HepG2 (cell line): ENCODE data around the gene FXYD5. TPM values are rescaled to one million over a fixed set of nuclear protein-coding genes. Genes with fewer than 3 reads are reported as not detected.
A peak's percentile ranks its signal among the peaks of the same experiment; 100 is the strongest.

Source experiments
- EP300 ChIP-seq, 3 experiments: sonication (generic) in 1 of 3; formaldehyde crosslinking in 1 of 3; IDR thresholded peaks; 2 replicates each; pipeline versions ENCODE4 v1.5.1 to v1.6.1; 2011 to 2020; ENCODE audit warnings: low read depth in 2 of 3, low read length in 2 of 3, borderline replicate concordance in 1 of 3, improper control_type of control experiment in 1 of 3, mild to moderate bottlenecking in 1 of 3, missing genetic modification reagents in 1 of 3, moderate library complexity in 1 of 3
- FOXA3 ChIP-seq: IDR thresholded peaks from 2 replicates; pipeline ENCODE4 v1.6.1; 2016; ENCODE audit warnings: missing genetic modification reagents, missing compliant biosample characterization
- MIER2 ChIP-seq: IDR thresholded peaks from 2 replicates; pipeline ENCODE4 v1.6.1; 2016; ENCODE audit warnings: missing biosample characterization, missing genetic modification reagents
- MYNN ChIP-seq: sonication (generic); formaldehyde crosslinking; IDR thresholded peaks from 2 replicates; pipeline ENCODE4 v1.4.0; 2020; ENCODE audit warnings: mild to moderate bottlenecking, low read depth, missing genetic modification reagents
- NR2F2 ChIP-seq: IDR thresholded peaks from 2 replicates; pipeline ENCODE4 v1.6.1; 2012; ENCODE audit warnings: low read depth, inconsistent platforms, borderline replicate concordance
- RAD21 ChIP-seq: fragments of 450-650 bp; formaldehyde crosslinking; IDR thresholded peaks from 2 replicates; pipeline ENCODE4 v1.5.0; 2020; ENCODE audit warnings: mild to moderate bottlenecking
- RNF2 ChIP-seq: fragments of 450-650 bp; conservative IDR thresholded peaks from 2 replicates; pipeline ENCODE4 v1.6.1; 2016; ENCODE audit warnings: low read depth
- ZNF343 ChIP-seq: sonication (generic); formaldehyde crosslinking; IDR thresholded peaks from 2 replicates; pipeline ENCODE4 v1.4.0; 2020; ENCODE audit warnings: mild to moderate bottlenecking, missing genetic modification reagents
- ZNF501 ChIP-seq: sonication (generic); formaldehyde crosslinking; IDR thresholded peaks from 2 replicates; pipeline ENCODE4 v1.5.1; 2020; ENCODE audit warnings: mild to moderate bottlenecking, moderate library complexity, missing genetic modification reagents
- ZNF709 ChIP-seq: sonication (generic); formaldehyde crosslinking; IDR thresholded peaks from 2 replicates; pipeline ENCODE4 v1.5.0; 2020; ENCODE audit warnings: mild to moderate bottlenecking, missing genetic modification reagents
- polyA plus RNA-seq, 8 experiments: library from polyadenylated mRNA; depleted of rRNA in 3 of 8; stranded (reverse) in 7 of 8; unstranded in 1 of 8; fragments of >200 nt; fragmentation: Illumina TruSeq in 4 of 8; extraction: Trizol in 4 of 8; gene quantifications; 2 replicates each; pipeline versions ENCODE4 v1.2.1 to v1.2.3, GENCODE V29; 2011 to 2016; ENCODE audit warnings: low read depth in 4 of 8, missing spikeins in 1 of 8, mixed read lengths in 1 of 8; ENCODE audit not compliant: insufficient read depth in 1 of 8
- total RNA-seq, 5 experiments: library from RNA; depleted of rRNA; stranded (reverse); fragments of >200 nt; fragmentation: Illumina TruSeq; extraction: Trizol; gene quantifications; 2 replicates each; pipeline ENCODE4 v1.2.3, GENCODE V29; 2016; ENCODE audit warnings: low read depth in 1 of 5
- TF ChIP-seq, protein P1 (sequence below), 2 experiments: fragments of 450-650 bp in 1 of 2; sonication (generic) in 1 of 2; formaldehyde crosslinking in 1 of 2; IDR thresholded peaks; 2 replicates each; pipeline versions ENCODE4 v1.6.1 to v1.8.0; 2016 to 2022; ENCODE audit warnings: antibody characterized with exemption in 1 of 2, mild to moderate bottlenecking in 1 of 2, missing genetic modification reagents in 1 of 2
- TF ChIP-seq, protein P2 (sequence below): sonication (generic); formaldehyde crosslinking; IDR thresholded peaks from 2 replicates; pipeline ENCODE4 v1.4.0; 2020; ENCODE audit warnings: missing genetic modification reagents
- TF ChIP-seq, protein P3 (sequence below): sonication (generic); formaldehyde crosslinking; conservative IDR thresholded peaks from 2 replicates; pipeline ENCODE4 v1.4.0; 2020; ENCODE audit warnings: missing genetic modification reagents

FXYD5 gene
- total and polyA plus RNA-seq, 2 of the 13 experiments (the other 11 are each of a cell fraction or from before 2014, with no cell fraction given): 0.65 TPM; not detected in 1

DNA sequence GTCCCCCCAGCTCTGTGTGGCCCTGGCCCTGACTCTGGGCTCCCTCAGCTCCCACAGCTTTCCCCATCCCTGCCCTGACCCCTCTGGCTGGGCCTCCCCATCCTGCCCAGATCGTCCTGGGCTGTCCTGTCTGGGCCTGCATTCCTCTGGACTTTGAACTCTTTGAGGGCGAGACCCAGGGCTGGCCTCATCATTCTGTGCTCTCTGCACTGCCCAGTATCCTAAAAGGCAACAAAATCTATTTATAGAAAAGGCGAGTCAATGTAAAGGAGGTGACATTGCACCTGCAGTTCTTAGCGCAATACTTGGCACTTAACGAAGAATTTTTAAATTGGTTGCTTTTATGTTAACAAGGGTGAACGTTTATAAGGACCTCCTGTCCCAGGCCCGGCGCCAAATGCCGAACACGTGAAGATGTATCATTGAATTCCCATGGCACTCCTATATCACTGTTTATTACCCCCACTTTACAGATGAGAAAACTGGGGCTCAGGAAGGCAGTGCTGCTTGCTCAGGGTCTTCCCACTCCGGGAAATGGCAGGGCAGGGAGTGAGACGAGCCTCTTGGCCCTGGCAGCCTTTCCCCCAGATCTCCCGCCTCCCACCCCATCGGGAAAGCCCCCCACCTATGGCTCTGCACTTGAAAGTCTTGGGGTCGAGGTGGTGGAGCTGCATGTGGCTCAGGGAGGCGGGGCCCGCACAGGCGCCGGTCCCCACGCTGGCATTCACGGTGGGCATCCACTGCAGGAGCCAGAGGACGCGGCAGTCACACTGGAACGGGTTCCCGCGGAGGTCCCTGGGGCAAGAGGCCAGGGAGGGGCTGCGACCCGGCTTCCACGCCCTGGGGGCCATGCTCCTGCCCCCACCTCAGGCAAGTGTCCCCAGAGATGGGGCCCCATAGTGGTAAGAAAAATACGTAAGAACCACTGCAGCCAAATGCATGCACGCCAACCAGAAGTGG, 23.5 kb upstream of the FXYD5 start (continued):
- TF ChIP-seq, protein P1, sequence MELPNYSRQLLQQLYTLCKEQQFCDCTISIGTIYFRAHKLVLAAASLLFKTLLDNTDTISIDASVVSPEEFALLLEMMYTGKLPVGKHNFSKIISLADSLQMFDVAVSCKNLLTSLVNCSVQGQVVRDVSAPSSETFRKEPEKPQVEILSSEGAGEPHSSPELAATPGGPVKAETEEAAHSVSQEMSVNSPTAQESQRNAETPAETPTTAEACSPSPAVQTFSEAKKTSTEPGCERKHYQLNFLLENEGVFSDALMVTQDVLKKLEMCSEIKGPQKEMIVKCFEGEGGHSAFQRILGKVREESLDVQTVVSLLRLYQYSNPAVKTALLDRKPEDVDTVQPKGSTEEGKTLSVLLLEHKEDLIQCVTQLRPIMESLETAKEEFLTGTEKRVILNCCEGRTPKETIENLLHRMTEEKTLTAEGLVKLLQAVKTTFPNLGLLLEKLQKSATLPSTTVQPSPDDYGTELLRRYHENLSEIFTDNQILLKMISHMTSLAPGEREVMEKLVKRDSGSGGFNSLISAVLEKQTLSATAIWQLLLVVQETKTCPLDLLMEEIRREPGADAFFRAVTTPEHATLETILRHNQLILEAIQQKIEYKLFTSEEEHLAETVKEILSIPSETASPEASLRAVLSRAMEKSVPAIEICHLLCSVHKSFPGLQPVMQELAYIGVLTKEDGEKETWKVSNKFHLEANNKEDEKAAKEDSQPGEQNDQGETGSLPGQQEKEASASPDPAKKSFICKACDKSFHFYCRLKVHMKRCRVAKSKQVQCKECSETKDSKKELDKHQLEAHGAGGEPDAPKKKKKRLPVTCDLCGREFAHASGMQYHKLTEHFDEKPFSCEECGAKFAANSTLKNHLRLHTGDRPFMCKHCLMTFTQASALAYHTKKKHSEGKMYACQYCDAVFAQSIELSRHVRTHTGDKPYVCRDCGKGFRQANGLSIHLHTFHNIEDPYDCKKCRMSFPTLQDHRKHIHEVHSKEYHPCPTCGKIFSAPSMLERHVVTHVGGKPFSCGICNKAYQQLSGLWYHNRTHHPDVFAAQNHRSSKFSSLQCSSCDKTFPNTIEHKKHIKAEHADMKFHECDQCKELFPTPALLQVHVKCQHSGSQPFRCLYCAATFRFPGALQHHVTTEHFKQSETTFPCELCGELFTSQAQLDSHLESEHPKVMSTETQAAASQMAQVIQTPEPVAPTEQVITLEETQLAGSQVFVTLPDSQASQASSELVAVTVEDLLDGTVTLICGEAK (IDR thresholded peaks at IDR 0.05): no peak
- TF ChIP-seq, protein P1 (CRISPR knock-in tag; IDR thresholded peaks at IDR 0.05): 0 out of 2 replicates have a peak, but pooled peaks have one; percentile 43
- TF ChIP-seq MIER2 (CRISPR knock-in tag): no peak
- no peak for TF ChIP-seq RAD21 (CRISPR knock-in tag)
- peak; percentile 55; the same call in 1 of the 2 replicates for TF ChIP-seq FOXA3 (CRISPR knock-in tag)
- no peak for TF ChIP-seq RNF2
- TF ChIP-seq ZNF343 (CRISPR knock-in tag): no peak
- TF ChIP-seq NR2F2: peak; percentile 31; the same call in 1 of the 2 replicates
- TF ChIP-seq, protein P2, sequence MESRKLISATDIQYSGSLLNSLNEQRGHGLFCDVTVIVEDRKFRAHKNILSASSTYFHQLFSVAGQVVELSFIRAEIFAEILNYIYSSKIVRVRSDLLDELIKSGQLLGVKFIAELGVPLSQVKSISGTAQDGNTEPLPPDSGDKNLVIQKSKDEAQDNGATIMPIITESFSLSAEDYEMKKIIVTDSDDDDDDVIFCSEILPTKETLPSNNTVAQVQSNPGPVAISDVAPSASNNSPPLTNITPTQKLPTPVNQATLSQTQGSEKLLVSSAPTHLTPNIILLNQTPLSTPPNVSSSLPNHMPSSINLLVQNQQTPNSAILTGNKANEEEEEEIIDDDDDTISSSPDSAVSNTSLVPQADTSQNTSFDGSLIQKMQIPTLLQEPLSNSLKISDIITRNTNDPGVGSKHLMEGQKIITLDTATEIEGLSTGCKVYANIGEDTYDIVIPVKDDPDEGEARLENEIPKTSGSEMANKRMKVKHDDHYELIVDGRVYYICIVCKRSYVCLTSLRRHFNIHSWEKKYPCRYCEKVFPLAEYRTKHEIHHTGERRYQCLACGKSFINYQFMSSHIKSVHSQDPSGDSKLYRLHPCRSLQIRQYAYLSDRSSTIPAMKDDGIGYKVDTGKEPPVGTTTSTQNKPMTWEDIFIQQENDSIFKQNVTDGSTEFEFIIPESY: no peak; the same call in 1 of the 2 replicates
- TF ChIP-seq MYNN (CRISPR knock-in tag): no peak
- TF ChIP-seq ZNF709 (CRISPR knock-in tag): no peak
- TF ChIP-seq ZNF501 (CRISPR knock-in tag): peak; percentile 50
- peak in 1 of 2 experiments; percentile 46; a peak in 2 of 4 replicates for TF ChIP-seq EP300 (IDR thresholded peaks at IDR 0.05; ENCODE audit: low read depth in 2 of 2, low read length in 2 of 2)
- 0 out of 2 replicates have a peak, but pooled peaks have one; percentile 19 for TF ChIP-seq EP300 (CRISPR knock-in tag; IDR thresholded peaks at IDR 0.05; ENCODE audit: borderline replicate concordance)
- TF ChIP-seq, protein P3, sequence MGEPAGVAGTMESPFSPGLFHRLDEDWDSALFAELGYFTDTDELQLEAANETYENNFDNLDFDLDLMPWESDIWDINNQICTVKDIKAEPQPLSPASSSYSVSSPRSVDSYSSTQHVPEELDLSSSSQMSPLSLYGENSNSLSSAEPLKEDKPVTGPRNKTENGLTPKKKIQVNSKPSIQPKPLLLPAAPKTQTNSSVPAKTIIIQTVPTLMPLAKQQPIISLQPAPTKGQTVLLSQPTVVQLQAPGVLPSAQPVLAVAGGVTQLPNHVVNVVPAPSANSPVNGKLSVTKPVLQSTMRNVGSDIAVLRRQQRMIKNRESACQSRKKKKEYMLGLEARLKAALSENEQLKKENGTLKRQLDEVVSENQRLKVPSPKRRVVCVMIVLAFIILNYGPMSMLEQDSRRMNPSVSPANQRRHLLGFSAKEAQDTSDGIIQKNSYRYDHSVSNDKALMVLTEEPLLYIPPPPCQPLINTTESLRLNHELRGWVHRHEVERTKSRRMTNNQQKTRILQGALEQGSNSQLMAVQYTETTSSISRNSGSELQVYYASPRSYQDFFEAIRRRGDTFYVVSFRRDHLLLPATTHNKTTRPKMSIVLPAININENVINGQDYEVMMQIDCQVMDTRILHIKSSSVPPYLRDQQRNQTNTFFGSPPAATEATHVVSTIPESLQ (CRISPR knock-in tag): no peak
